OCI-LY1 (cell line): ENCODE data around the gene IMPA2.

Experiments used
- H2AFZ ChIP-seq: fragments of 200-600 bp; sonication (generic), shearing (Covaris generic); 2 replicates; pipeline ENCODE4 v1.6.0; 2014; ENCODE audit warnings: antibody characterized with exemption, mild to moderate bottlenecking, low read length
- H3F3A ChIP-seq: fragments of 200-600 bp; sonication (generic), shearing (Covaris generic); 2 replicates; pipeline ENCODE4 v1.6.0; 2014; ENCODE audit warnings: mild to moderate bottlenecking, antibody characterized with exemption, low read length, moderate library complexity; ENCODE audit not compliant: insufficient read depth
- H3K27ac ChIP-seq: fragments of 200-600 bp; sonication (generic); 2 replicates; pipeline ENCODE4 v1.5.1; 2014; ENCODE audit warnings: low read length, mixed run types, mild to moderate bottlenecking, low read depth; ENCODE audit not compliant: poor library complexity, severe bottlenecking
- H3K27me3 ChIP-seq: fragments of 200-600 bp; sonication (generic); 2 replicates; pipeline ENCODE4 v1.6.0; 2014; ENCODE audit warnings: antibody characterized with exemption, mild to moderate bottlenecking, low read length, moderate library complexity; ENCODE audit not compliant: insufficient read depth
- H3K36me3 ChIP-seq: fragments of 200-600 bp; sonication (generic); 2 replicates; pipeline ENCODE4 v1.6.1; 2014; ENCODE audit warnings: mild to moderate bottlenecking, antibody characterized with exemption, low read length, moderate library complexity, mixed read lengths; ENCODE audit not compliant: insufficient read depth
- H3K4me1 ChIP-seq: fragments of 200-600 bp; sonication (generic); 2 replicates; pipeline ENCODE4 v1.5.1; 2014; ENCODE audit warnings: mild to moderate bottlenecking, low read length, moderate library complexity; ENCODE audit not compliant: insufficient read depth, severe bottlenecking
- H3K4me2 ChIP-seq: fragments of 200-600 bp; sonication (generic), shearing (Covaris generic); 2 replicates; pipeline ENCODE4 v1.6.1; 2014; ENCODE audit warnings: low read length
- H3K4me3 ChIP-seq: fragments of 200-600 bp; sonication (generic); 2 replicates; pipeline ENCODE4 v1.5.1; 2014; ENCODE audit warnings: low read length, low read depth, mild to moderate bottlenecking, mixed read lengths; ENCODE audit not compliant: poor library complexity, severe bottlenecking
- H3K79me2 ChIP-seq: fragments of 200-600 bp; shearing (Covaris generic); 2 replicates; pipeline ENCODE4 v1.6.1; 2016; ENCODE audit warnings: mixed run types, low read length, mixed read lengths; ENCODE audit not compliant: insufficient read depth
- H3K9ac ChIP-seq: fragments of 200-600 bp; sonication (generic), shearing (Covaris generic); 2 replicates; pipeline ENCODE4 v1.6.1; 2014; ENCODE audit warnings: mild to moderate bottlenecking, low read length, mixed read lengths
- H3K9me2 ChIP-seq: fragments of 200-600 bp; sonication (generic), shearing (Covaris generic); 2 replicates; pipeline ENCODE4 v1.6.1; 2014; ENCODE audit warnings: low read depth, mild to moderate bottlenecking, low read length, mixed read lengths
- H3K9me3 ChIP-seq: fragments of 200-600 bp; shearing (Covaris generic); 2 replicates; pipeline ENCODE4 v1.6.1; 2014; ENCODE audit warnings: low read length, mixed read lengths
- H4K20me1 ChIP-seq: fragments of 200-600 bp; sonication (generic), shearing (Covaris generic); 2 replicates; pipeline ENCODE4 v1.6.0; 2016; ENCODE audit warnings: mild to moderate bottlenecking, low read length; ENCODE audit not compliant: insufficient read depth
- CTCF ChIP-seq: fragments of 200-600 bp; sonication (generic), shearing (Covaris generic); IDR thresholded peaks from 2 replicates; pipeline ENCODE4 v1.5.1; 2017; ENCODE audit warnings: mild to moderate bottlenecking, antibody characterized with exemption, low read length, moderate library complexity, mixed read lengths
- EZH2 ChIP-seq: fragments of 200-600 bp; sonication (generic), shearing (Covaris generic); IDR thresholded peaks from 2 replicates; pipeline ENCODE4 v1.8.0; 2017; ENCODE audit warnings: borderline replicate concordance, mixed run types, mild to moderate bottlenecking, antibody characterized with exemption, low read length, moderate library complexity, mixed read lengths

Gene IMPA2

GRCh38 chr18:12028674-12029073 lies 47.4 kb downstream of the IMPA2 start:
- TF ChIP-seq CTCF (no peak), EZH2 (no peak)
- Histone ChIP-seq H3K79me2 (no peaks in the 10 kb centered on the region), H3K4me3 (no peak overlapping the region), H3K36me3 (no peaks in the 10 kb centered on the region), H3K9me2 (no peaks in the 10 kb centered on the region), H3K27me3 (no peaks in the 10 kb centered on the region; the same call in 1 of the 2 replicates), H3K9me3 (no peaks in the 10 kb centered on the region), H3K4me1 (no peaks in the 10 kb centered on the region), H3K9ac (no peak overlapping the region), H3K27ac (no peak overlapping the region), H3F3A (no peaks in the 10 kb centered on the region), H2AFZ (no peak overlapping the region), H4K20me1 (no peaks in the 10 kb centered on the region), H3K4me2 (no peak overlapping the region)

- Histone ChIP-seq H2AFZ (no peak overlapping the region), H3K27me3 (no peaks in the 10 kb centered on the region; the same call in 1 of the 2 replicates), H3K9ac (no peak overlapping the region), H3K36me3 (no peaks in the 10 kb centered on the region), H3K4me2 (no peak overlapping the region), H3K79me2 (no peaks in the 10 kb centered on the region), H3K9me2 (no peaks in the 10 kb centered on the region), H3K4me1 (no peaks in the 10 kb centered on the region), H3K4me3 (no peak overlapping the region), H3K27ac (no peak overlapping the region), H3K9me3 (no peaks in the 10 kb centered on the region), H3F3A (no peaks in the 10 kb centered on the region), H4K20me1 (no peaks in the 10 kb centered on the region)
- TF ChIP-seq EZH2 (no peak), CTCF (no peak)
Observed at GRCh38 chr18:12029786-12030584, 48.7 kb downstream of the IMPA2 start.

GRCh38 chr18:12030670-12031069 lies 49.4 kb downstream of the IMPA2 start:
- Histone ChIP-seq H4K20me1 (no peaks in the 10 kb centered on the region), H3K4me1 (no peaks in the 10 kb centered on the region), H3F3A (no peaks in the 10 kb centered on the region), H3K36me3 (no peaks in the 10 kb centered on the region), H2AFZ (no peak overlapping the region), H3K4me2 (no peak overlapping the region), H3K9me2 (no peaks in the 10 kb centered on the region), H3K9me3 (no peaks in the 10 kb centered on the region), H3K79me2 (no peaks in the 10 kb centered on the region), H3K27ac (no peak overlapping the region), H3K4me3 (no peak overlapping the region), H3K27me3 (no peaks in the 10 kb centered on the region; the same call in 1 of the 2 replicates), H3K9ac (no peak overlapping the region)
- no peak for TF ChIP-seq CTCF
- TF ChIP-seq EZH2 = no peak
